ENCODE data around the gene HECTD2. TPM values are rescaled to one million over a fixed set of nuclear protein-coding genes. Genes with fewer than 3 reads are reported as not detected.

The HECTD2 gene
- total RNA-seq, 1 experiment from 2014 or later: 9.4 TPM

DNA sequence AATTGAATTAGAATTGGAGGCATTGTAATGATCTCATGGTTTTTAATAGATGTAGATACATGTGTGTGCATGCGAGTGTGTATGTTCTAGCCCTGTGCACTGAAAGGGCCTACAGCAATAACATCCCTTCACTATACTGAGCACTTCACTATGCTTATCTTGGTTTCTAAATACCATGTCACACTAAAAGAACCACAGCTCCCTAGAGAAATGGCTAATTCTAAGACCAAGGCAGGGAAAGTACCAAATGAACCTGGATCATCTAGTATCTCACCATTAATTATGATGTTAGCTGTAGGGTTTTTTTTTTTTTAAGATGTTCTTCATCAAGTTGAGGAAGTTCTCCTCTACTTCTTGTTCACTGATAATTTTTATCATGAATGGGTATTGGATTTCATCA, 55.1 kb downstream of the HECTD2 start (continued):
- TF ChIP-seq, protein P1, sequence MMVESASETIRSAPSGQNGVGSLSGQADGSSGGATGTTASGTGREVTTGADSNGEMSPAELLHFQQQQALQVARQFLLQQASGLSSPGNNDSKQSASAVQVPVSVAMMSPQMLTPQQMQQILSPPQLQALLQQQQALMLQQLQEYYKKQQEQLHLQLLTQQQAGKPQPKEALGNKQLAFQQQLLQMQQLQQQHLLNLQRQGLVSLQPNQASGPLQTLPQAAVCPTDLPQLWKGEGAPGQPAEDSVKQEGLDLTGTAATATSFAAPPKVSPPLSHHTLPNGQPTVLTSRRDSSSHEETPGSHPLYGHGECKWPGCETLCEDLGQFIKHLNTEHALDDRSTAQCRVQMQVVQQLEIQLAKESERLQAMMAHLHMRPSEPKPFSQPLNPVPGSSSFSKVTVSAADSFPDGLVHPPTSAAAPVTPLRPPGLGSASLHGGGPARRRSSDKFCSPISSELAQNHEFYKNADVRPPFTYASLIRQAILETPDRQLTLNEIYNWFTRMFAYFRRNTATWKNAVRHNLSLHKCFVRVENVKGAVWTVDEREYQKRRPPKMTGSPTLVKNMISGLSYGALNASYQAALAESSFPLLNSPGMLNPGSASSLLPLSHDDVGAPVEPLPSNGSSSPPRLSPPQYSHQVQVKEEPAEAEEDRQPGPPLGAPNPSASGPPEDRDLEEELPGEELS (CRISPR knock-in tag; IDR thresholded peaks at IDR 0.05): no peak
- TF ChIP-seq FOXP1 (CRISPR knock-in tag; IDR thresholded peaks at IDR 0.05; ENCODE audit: borderline replicate concordance) (no peak), ATF3 (CRISPR knock-in tag; conservative IDR thresholded peaks at IDR 0.05) (no peak), GRHL2 (CRISPR knock-in tag; IDR thresholded peaks at IDR 0.05; ENCODE audit: insufficient replicate concordance, severe bottlenecking) (no peak), MXD4 (CRISPR knock-in tag; IDR thresholded peaks at IDR 0.05; ENCODE audit: borderline replicate concordance) (no peak), TEAD1 (CRISPR knock-in tag; IDR thresholded peaks at IDR 0.05) (no peak), NFE2L1 (CRISPR knock-in tag; IDR thresholded peaks at IDR 0.05) (no peak), HMGA2 (CRISPR knock-in tag; IDR thresholded peaks at IDR 0.05) (no peak)

GRCh38 chr10:91467114-91467513, 57.0 kb downstream of the HECTD2 start:
- DNase-seq (ENCODE audit: low spot score) (no peak), ATAC-seq (no peak)
- Mint-ChIP-seq H3K4me3 (no peak overlapping the region), H3K27me3 (ENCODE audit: low read depth) (peaks cover 6% of the 10 kb centered on the region), H3K36me3 (peaks cover 43% of the 10 kb centered on the region), H3K9me3 (peaks cover 54% of the 10 kb centered on the region), H3K27ac (no peak overlapping the region), H3K4me1 (no peaks in the 10 kb centered on the region)
- no peak for TF ChIP-seq ELF4 (CRISPR knock-in tag; IDR thresholded peaks at IDR 0.05; ENCODE audit: low read depth)
- no peak for TF ChIP-seq ZNF416 (CRISPR knock-in tag; IDR thresholded peaks at IDR 0.05)
- no peak for TF ChIP-seq OVOL2 (CRISPR knock-in tag; IDR thresholded peaks at IDR 0.05; ENCODE audit: borderline replicate concordance)
- TF ChIP-seq RORB (CRISPR knock-in tag; IDR thresholded peaks at IDR 0.05): no peak
- no peak for TF ChIP-seq PRDM15 (CRISPR knock-in tag; IDR thresholded peaks at IDR 0.05)
- TF ChIP-seq JUN (CRISPR knock-in tag; IDR thresholded peaks at IDR 0.05): no peak
- TF ChIP-seq NFATC4 (CRISPR knock-in tag; IDR thresholded peaks at IDR 0.05): no peak
- no peak for TF ChIP-seq ZNF281 (CRISPR knock-in tag; IDR thresholded peaks at IDR 0.05)
- no peak for TF ChIP-seq ZNF138 (CRISPR knock-in tag; conservative IDR thresholded peaks at IDR 0.05)
- no peak for TF ChIP-seq ZSCAN18 (CRISPR knock-in tag; IDR thresholded peaks at IDR 0.05)
- TF ChIP-seq, protein P2, sequence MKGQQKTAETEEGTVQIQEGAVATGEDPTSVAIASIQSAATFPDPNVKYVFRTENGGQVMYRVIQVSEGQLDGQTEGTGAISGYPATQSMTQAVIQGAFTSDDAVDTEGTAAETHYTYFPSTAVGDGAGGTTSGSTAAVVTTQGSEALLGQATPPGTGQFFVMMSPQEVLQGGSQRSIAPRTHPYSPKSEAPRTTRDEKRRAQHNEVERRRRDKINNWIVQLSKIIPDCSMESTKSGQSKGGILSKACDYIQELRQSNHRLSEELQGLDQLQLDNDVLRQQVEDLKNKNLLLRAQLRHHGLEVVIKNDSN (CRISPR knock-in tag; IDR thresholded peaks at IDR 0.05): no peak
- TF ChIP-seq, protein P3, sequence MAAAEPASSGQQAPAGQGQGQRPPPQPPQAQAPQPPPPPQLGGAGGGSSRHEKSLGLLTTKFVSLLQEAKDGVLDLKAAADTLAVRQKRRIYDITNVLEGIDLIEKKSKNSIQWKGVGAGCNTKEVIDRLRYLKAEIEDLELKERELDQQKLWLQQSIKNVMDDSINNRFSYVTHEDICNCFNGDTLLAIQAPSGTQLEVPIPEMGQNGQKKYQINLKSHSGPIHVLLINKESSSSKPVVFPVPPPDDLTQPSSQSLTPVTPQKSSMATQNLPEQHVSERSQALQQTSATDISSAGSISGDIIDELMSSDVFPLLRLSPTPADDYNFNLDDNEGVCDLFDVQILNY (CRISPR knock-in tag; IDR thresholded peaks at IDR 0.05): no peak
- TF ChIP-seq JAZF1 (CRISPR knock-in tag; IDR thresholded peaks at IDR 0.05): no peak
- no peak for TF ChIP-seq ZNF263 (CRISPR knock-in tag; IDR thresholded peaks at IDR 0.05; ENCODE audit: low read depth)
- ChIA-PET POLR2A (interaction anchor here (0.5 kb wide), 1 partner anchor 30 kb away, joined by 13 read pairs; no protein-coding TSS in a partner anchor), CTCF (interaction anchor here (0.6 kb wide), 1 partner anchor 10 kb away, joined by 4 read pairs; no protein-coding TSS in a partner anchor)
